HFFc6 (cell line): ENCODE measurements around the gene DHRSX. TPM values are rescaled to one million over a fixed set of nuclear protein-coding genes. Genes with fewer than 3 reads are reported as not detected.

Experiments used
- DNase-seq: peaks from one replicate; pipeline ENCODE4 v3.0.0-alpha.2; 2018
- H3K27ac Mint-ChIP-seq: 2 replicates; pipeline ENCODE4 v1.8.0; 2020; ENCODE audit warnings: mild to moderate bottlenecking, mixed read lengths
- H3K27me3 Mint-ChIP-seq: 2 replicates; pipeline ENCODE4 v1.8.0; 2021; ENCODE audit warnings: mild to moderate bottlenecking, moderate library complexity, mixed read lengths; ENCODE audit not compliant: insufficient read depth
- H3K36me3 Mint-ChIP-seq: 2 replicates; pipeline ENCODE4 v1.8.0; 2021; ENCODE audit warnings: low read depth, mixed read lengths
- H3K4me1 Mint-ChIP-seq: 2 replicates; pipeline ENCODE4 v1.8.0; 2020; ENCODE audit warnings: low read depth, mixed read lengths
- H3K4me3 Mint-ChIP-seq: 2 replicates; pipeline ENCODE4 v1.8.0; 2020; ENCODE audit warnings: mild to moderate bottlenecking, moderate library complexity, mixed read lengths
- H3K9me3 Mint-ChIP-seq: 2 replicates; pipeline ENCODE4 v1.8.0; 2020; ENCODE audit warnings: mild to moderate bottlenecking, mixed read lengths
- total RNA-seq, 6 experiments: library from RNA; stranded (reverse); fragmentation: NEBNext Ultra II Directional; extraction: Animal tissue kit (Norgen Biotek cat#: 25700); gene quantifications; 2 replicates in 1 of 6; 3 replicates in 5 of 6; pipeline ENCODE4 v1.2.3, GENCODE V29; 2021
- TF ChIP-seq, protein P1 (sequence below): fragments of 200-600 bp; sonication (generic); IDR thresholded peaks from 2 replicates; pipeline ENCODE4 v1.5.0; 2021; ENCODE audit warnings: antibody characterized with exemption, mild to moderate bottlenecking

DHRSX gene
- total RNA-seq, 6 experiments from 2014 or later = 19.6 to 27.1 (median 22.9) TPM

DNA sequence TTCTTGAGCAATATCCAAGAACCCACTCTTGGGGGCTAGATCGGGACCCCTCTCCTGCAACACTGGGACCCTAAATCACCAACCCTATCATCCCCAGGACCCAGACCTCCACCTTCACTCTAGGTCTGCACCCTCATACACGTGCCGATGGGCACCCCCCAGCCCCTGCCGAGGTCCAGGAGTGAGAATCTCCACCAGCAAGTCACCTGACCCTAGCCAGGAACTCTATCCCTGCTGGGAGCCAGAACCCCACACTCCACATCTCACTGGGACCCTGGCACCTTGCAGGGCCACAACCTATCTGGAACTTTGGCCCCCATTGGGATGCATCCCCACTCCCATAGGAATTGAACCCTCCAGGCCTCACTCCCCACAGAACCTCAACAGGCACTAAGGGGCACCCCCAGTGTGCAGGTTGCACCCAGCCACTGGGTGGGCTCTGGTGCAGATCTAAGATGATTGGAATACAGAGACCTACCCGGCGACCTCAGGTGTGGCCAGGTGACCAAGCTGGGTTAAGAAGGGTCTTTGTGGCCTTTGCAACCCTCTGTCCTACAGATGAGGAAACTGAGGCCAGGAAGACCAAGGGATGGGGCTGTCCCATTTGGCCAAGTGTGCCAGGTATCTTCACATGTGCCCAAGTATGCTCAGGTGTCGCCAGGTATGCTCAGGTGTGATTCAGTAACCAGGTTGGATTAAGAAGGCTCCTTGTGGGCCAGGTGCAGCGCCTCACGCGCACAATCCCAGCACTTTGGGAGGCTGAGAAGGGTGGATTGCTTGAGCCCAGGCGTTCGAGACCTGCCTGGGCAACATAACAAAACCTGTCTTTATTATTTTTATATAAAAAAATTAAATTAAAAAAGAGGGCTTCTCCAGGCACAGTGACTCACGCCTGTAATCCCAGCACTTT is 3.1 kb upstream of the DHRSX start:
- Mint-ChIP-seq H3K9me3 (no peaks in the 10 kb centered on the region), H3K4me3 (no peak overlapping the region), H3K36me3 (no peaks in the 10 kb centered on the region), H3K4me1 (peaks cover 23% of the 10 kb centered on the region), H3K27ac (no peak overlapping the region), H3K27me3 (peaks cover 6% of the 10 kb centered on the region; the same call in 1 of the 2 replicates)
- TF ChIP-seq, protein P1, sequence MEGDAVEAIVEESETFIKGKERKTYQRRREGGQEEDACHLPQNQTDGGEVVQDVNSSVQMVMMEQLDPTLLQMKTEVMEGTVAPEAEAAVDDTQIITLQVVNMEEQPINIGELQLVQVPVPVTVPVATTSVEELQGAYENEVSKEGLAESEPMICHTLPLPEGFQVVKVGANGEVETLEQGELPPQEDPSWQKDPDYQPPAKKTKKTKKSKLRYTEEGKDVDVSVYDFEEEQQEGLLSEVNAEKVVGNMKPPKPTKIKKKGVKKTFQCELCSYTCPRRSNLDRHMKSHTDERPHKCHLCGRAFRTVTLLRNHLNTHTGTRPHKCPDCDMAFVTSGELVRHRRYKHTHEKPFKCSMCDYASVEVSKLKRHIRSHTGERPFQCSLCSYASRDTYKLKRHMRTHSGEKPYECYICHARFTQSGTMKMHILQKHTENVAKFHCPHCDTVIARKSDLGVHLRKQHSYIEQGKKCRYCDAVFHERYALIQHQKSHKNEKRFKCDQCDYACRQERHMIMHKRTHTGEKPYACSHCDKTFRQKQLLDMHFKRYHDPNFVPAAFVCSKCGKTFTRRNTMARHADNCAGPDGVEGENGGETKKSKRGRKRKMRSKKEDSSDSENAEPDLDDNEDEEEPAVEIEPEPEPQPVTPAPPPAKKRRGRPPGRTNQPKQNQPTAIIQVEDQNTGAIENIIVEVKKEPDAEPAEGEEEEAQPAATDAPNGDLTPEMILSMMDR = no peak
- no peak for DNase-seq

DNA sequence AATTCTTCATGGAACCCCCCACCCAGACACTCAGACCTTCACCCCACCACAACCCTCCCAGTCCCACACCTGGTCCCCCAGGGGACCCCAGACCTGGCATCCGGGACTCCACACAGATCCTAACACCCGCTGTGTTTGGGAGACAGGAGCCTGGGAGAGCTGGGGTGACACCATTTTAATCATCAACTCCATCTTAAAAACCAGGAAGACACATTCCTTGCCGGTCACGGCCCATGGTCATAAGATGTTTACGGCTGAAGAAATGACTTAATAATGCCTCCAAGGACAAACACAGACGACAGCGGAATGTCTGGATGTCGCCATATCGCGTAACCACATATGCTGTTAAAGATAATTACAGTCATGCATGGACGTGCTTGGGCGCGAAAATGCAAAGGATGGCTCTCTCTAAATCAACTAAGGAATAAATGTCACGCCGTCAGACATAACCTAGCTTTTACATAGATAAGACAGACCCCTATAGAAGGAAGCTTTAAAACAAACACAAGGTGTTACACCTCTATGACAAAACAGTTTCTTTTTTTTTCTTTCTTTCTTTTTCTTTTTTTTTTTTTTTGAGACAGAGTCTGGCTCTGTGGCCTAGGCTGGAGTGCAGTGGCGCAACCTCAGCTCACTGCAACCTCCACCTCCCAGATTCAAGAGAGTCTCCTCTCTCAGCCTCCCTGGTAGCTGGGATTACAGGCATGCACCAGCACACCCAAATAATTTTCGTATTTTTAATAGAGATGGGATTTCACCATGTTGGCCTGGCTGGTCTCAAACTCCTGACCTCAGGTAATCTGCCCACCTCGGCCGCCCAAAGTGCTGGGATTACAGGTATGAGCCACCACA is 2.1 kb upstream of the DHRSX start:
- Mint-ChIP-seq H3K36me3 (no peaks in the 10 kb centered on the region), H3K27me3 (peaks cover 6% of the 10 kb centered on the region; the same call in 1 of the 2 replicates), H3K27ac (peak overlapping the region; percentile 39; the same call in 1 of the 2 replicates), H3K4me1 (peaks cover 33% of the 10 kb centered on the region), H3K9me3 (no peaks in the 10 kb centered on the region), H3K4me3 (peak overlapping the region; percentile 64)
- DNase-seq = peak; percentile 33
- TF ChIP-seq, protein P1 = no peak

DNA sequence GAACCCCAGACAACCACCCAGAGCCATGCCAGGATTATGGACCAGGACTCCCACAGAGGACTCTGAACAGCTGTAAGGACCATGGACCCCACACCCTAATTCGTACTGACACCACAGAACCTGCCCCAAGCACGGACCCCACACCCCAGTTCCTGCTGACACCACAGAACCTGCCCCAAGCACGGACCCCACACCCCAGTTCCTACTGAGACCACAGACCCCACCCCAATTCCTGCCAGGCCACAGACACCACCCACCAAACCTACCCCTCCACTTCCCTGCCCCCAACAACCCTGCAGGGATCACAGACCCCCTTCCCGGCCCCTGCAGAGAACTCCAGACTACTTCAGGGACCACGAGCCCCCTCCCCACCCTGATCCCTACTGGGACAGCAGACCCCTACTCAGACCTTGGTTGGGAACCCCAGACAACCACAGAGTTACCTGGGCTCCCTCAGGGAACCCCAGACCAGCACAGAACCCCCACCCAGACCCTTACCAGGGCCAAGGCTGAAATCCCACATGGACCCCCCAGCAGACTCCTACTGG is 1.4 kb upstream of the DHRSX start:
- DNase-seq = no peak
- H3K4me3 Mint-ChIP-seq = peak overlapping the region; percentile 64
- H3K27ac Mint-ChIP-seq = peak overlapping the region; percentile 39
- TF ChIP-seq, protein P1 = no peak
- peaks cover 6% of the 10 kb centered on the region; the same call in 1 of the 2 replicates for H3K27me3 Mint-ChIP-seq
- no peaks in the 10 kb centered on the region for H3K36me3 Mint-ChIP-seq
- H3K4me1 Mint-ChIP-seq = peaks cover 40% of the 10 kb centered on the region
- H3K9me3 Mint-ChIP-seq = no peaks in the 10 kb centered on the region

DNA sequence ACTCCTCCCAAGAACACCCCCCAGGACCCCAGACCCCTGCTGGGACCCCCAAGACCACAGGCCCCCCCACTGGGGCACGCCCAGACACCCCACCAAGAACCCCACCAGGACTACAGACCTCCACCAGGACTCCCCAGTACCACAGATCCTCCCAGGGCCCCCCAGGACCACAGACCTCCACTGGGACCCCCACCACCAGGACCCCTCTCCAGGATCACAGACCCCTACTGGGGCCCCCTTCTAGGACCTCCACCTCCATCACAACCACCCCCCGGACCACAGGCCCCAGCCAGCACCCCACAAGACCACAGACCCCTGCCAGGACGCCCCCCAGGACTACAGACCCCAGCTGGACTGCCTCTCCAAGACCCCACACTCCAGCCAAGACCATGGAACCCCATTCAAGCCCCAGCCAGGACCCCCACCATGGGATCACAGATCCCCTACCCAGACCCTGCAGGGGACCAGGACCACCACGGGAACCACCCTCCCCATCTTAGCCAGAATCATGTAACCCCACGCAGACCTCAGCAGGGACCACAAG is 855 bp upstream of the DHRSX start:
- Mint-ChIP-seq H3K9me3 (no peaks in the 10 kb centered on the region), H3K27me3 (peaks cover 5% of the 10 kb centered on the region; the same call in 1 of the 2 replicates), H3K36me3 (no peaks in the 10 kb centered on the region), H3K4me3 (peak overlapping the region; percentile 64), H3K27ac (peak overlapping the region; percentile 39), H3K4me1 (peaks cover 41% of the 10 kb centered on the region)
- no peak for DNase-seq
- TF ChIP-seq, protein P1 = no peak
